ENCODE data around the gene ARMC9.
"Not testable (repeated sequence)": the region's sequence is repeated elsewhere in the genome, so short reads cannot be mapped to it uniquely, and the experiment has no call there.

ARMC9 gene

GRCh38 chr2:231181860-231182512 is 16.4 kb upstream of the ARMC9 start:
- no peak for DNase-seq (ENCODE audit: low read depth in 2 of 2)

DNA sequence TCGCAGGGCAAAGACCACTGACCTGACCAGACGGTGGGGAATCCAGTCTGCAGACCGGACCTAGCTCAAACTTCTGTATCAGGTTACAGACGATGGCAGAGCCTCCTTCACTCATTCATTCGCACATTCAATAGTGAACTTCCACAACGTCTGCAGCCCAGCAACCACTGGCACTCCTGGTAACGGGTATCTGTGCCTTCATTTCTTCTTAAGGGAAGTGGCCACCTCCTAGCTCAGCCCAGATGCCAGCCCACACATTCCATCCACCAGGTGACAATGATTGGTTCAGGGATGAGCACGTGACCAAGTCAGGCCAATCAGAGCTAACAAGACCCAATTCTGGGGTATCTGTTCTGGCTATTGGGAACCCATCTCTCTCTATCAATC is 15.9 kb upstream of the ARMC9 start:
- no peak for DNase-seq (ENCODE audit: low read depth in 2 of 2)

- DNase-seq (ENCODE audit: low read depth in 2 of 2), result no peak
These were observed 14.6 kb upstream of the ARMC9 start for GRCh38 chr2:231183851-231184250.

DNA sequence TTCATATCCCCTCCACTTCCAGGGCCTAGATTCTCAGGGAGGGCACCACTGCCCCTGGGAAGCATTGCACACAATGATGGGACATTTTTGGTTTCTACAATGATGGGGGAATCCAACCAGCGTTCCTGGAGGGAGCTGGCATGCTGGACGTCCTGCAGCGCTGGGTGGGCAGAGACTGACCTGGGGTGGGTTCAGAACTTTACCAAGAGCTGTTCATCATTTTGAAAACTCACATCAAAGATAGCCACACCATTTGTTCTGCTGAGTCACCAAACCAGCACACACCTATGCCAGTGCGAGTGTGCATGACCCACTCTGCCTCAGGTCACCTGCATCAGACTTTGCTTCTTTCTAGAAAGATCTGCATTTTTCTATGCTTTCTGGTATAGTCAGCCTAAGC is 14.1 kb upstream of the ARMC9 start:
- no peak for DNase-seq (ENCODE audit: low read depth in 2 of 2)

DNA sequence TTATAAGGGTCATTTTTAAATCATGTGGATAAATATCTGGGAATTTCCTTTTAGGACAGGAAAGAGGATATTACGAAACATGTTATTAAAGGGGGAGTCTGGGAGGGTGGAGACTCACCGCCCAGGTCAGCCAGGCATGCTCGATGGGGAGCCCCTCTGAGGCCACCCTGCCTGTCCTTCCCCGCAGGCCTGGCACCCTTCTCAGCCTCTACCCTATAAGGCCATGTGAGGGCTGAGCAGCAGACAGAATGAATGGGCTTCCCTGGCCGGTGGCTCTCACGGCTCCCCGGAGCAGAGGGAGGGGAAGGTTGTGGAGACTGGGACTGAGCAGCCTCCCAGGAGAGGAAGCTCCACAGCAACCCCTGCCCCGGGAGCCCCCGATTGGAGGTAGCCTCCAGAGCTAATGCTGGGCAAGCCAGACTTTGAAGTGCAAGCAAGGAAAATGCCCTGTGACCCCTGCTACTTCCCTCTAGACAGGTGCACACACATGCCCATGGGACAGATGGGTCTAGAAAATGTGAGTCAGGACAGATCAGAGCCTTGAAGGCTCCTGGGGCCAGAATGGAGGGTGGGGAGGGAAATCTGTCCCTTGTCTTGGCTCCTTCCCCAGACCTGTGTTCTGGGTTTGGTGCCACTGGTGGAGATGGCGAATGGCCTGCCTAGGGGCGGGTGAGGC is 13.2 kb upstream of the ARMC9 start:
- no peak for DNase-seq (ENCODE audit: low read depth in 2 of 2)

DNA sequence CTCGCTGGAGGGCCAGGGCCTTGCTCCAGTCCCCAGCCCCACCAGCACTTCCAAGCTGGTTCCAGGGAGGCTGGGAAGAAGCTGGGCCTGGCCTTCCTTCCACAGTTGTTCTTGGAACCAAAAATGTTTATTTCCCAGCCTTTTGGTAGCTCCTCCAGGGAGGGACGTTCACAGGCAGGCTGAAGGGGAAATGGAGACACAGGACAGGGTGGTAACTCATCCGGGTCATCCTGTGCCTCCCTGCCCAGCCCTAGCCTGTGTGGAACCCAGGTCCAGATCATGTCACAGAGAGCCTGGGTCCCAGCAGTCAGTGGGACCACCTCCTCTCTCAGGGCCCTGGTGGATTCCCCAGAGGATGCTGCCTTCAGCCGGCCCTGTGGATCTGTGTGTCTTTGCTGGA is 12.5 kb upstream of the ARMC9 start:
- DNase-seq (ENCODE audit: low read depth in 2 of 2), result no peak

DNA sequence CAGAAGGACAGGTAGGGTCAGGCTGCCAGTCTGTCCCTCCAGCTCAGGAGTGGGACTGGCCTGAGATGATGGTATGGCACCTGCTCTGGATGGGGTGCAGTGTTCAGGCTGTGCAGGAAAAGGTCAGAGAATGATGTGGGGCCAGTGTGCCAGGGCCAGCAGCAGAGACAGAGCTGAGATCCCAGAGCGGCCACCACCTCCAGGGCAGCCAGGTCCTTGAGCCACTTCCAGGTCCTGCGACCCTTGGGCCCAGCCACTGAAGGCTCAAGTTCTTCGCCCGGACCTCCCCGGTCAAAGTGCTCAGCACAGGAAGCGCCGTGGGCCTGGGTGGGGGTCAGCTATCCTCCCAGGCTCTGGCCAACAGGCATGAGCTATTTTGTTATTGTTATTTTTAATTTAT is 12.1 kb upstream of the ARMC9 start:
- no peak for DNase-seq (ENCODE audit: low read depth in 2 of 2)

DNA sequence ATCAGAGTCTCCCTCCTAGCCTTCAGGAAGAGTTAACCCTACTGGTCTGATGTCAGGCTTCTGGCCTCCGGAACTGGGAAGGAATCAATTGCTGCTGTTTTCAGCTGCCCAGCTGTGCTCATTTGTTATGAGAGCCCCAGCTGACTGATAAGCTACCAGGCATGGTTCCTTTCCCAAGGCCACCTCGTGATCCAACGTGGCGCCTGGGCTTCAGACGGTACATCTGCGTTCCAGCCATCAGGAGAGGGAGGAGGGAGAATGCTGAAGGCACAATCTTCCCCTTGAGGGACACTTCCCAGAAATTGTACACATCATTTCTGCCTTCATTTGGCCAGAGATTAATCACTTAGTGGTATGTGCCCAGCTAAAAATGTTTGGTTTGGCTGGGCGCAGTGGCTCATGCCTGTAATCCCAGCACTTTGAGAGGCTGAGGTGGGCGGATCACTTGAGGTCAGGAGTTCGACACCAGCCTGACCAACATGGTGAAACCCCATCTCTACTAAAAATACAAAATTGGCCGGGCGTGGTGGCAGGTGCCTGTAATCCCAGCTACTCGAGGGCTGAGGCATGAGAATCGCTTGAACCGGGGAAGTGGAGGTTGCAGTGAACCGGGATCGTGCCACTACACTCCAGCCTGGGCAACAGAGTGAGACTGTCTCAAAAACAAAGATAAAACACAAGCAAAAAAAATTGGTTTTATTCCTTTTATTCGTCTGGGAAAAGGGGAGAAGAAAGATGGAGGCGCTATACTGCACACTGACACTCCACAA is 10.5 kb upstream of the ARMC9 start:
- DNase-seq (ENCODE audit: low read depth in 2 of 2), result no peak

DNA sequence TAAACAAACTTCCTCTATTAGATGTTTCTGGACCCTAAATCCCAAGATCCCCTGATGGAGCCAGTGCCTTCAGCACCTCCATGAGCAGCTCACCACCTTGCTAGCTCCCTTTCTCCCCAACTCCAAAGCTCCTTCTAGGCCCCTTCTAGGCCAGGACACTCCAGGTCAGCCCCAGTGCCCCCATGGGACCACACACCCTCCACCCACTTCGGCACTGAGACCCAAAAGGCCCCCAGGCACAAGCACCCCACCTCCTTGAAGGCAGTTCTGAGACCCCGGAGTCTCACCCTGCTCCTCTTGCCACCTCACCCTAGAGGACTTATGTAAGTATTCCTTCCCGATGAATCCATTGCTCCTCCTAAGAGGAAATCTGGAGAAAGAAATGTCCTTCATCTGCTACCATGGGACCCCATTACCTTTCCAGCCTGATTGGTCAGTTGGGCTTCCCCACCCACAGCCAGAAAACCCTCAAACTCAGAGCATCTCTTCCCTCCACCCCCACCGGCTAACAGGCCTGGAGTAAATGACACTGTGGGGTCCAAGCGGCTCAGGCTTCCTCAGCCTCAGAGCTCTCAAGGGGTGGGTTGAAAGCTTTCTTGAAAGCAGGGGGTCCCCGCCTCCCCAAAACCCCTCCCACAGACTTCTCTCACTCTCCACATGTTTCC is 9.8 kb upstream of the ARMC9 start:
- no peak for DNase-seq (ENCODE audit: low read depth in 2 of 2)

- no peak for DNase-seq (ENCODE audit: low read depth in 2 of 2)
These were observed 9.3 kb upstream of the ARMC9 start for GRCh38 chr2:231189171-231189530.

DNA sequence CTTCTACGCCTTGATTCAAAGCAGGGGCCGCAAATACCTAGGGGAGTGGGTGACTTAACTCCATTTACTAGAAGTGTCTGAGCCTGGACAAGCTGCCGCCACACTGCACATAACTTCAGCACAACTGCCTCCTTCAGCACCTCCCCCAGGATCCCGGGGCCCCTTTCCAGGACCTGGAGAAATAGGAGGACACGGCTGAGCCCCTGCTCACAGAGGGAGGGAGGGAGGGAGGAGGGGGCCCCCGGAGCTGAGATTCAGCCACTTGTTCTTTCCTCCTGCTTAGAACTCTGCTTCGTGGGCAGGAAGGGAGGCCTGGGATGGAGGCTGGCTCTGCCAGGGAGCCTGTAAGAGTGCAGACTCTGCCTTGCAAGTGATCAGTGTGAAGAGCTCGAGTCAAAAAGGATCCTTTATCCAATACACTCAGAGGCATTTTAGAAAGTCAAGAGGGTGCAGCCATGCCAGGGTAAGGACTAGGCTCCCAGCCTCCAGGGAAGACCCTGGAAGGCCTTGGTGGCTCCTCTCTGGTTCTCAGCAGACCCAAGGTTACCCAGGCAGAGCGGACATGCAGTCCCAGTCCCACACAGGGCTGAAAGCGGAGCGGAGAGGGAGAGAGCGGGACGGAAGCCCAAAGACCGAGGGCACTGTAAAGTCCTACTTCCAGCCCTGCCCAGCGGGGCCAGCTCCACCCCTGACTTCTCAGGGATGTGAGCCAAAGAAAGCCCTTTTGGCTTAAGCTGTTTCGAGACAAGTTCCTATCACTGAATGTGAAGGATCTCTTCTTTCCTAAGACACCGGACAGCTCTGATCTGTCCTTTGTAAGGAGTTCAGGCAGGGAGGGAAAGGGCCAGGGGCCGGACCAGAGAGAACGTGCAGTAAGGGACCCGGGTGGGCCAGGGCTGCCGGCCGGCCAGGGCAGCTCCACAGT is 8.6 kb upstream of the ARMC9 start:
- DNase-seq (ENCODE audit: low read depth in 2 of 2), result no peak

GRCh38 chr2:231190531-231191197 is 7.8 kb upstream of the ARMC9 start:
- no peak for DNase-seq (ENCODE audit: low read depth in 2 of 2)

- no peak for DNase-seq (ENCODE audit: low read depth in 2 of 2)
These were observed 6.2 kb upstream of the ARMC9 start for GRCh38 chr2:231191896-231192872.

- no peak for DNase-seq (ENCODE audit: low read depth in 2 of 2)
These were observed 5.2 kb upstream of the ARMC9 start for GRCh38 chr2:231193216-231193615.

GRCh38 chr2:231196592-231196991 is 1.8 kb upstream of the ARMC9 start:
- DNase-seq (ENCODE audit: low read depth in 2 of 2), result no peak

- DNase-seq (ENCODE audit: low read depth in 2 of 2), result not testable (repeated sequence)
These were observed 1.2 kb upstream of the ARMC9 start for GRCh38 chr2:231197196-231197595.

DNA sequence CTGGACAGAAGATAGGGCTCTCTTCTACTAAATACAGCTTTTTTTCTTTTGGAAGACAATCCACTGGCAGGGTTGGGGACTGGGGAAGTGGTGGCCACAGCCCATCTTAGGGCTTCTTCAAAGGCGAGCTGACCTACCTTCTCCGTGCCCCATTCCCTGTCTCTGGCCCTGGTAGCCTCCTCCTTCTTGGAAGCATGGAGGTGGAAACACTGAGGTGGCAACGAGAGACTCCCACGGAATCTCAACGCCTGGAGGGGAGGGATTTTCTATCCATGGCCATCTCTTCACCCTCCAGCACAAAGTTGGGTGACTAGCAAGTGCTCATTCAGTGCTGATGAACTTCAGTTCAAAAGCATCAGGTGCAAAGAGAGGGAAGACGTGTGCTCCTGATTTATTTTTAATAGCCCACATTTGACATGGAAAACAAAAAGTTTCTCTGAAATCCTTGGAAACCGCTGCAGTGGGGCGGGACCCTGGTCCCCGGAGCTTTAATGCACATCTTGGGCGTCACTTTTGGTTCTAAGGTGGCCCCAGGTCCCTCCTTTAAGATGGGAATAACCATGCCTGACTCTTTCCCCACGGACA is 633 bp upstream of the ARMC9 start:
- DNase-seq (ENCODE audit: low read depth in 2 of 2), result no peak

GRCh38 chr2:231199219-231199618 is 788 bp downstream of the ARMC9 start:
- DNase-seq (ENCODE audit: low read depth in 2 of 2), result no peak

DNA sequence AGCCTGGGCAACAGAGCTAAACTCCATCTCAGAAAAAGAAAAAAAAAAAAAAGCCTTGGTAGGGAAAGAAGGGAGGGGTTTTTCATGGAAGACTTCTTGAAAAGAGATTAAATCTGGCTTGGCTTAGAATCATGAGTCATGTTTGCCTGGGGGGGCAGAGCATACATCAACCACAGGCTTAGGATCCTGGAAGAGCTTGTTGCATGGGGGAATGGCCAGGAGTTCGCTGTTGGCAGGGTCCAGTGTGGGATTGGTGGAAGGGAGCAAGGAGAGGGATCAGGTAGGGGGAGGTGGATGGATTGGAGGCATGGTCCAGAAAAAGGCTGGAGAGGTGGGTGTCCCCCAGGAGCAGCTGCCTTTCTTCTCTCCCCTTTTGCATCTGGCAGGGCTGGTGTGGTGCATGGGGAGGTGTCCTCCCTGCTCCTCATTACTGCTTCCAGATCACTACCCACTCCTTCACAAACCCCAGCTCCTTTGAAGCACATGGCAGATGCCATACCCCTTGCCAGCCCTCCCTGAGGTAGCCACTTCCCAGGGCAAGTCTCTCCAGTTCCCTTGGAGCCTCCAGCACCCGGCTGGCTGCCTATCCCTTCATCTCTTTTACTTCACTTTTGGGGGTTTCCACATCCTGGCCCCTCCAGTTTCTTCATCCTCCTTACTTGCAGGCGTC is 2.5 kb downstream of the ARMC9 start:
- DNase-seq (ENCODE audit: low read depth in 2 of 2), result no peak

Measured in stimulated activated CD8-positive, alpha-beta memory T cell treated with anti-CD3 and anti-CD28 coated beads, Interleukin-7, amount 100 ng/mL, for 4 hours (primary cell).